ENCODE measurements around the gene AP1G1. TPM values are rescaled to one million over a fixed set of nuclear protein-coding genes. Genes with fewer than 3 reads are reported as not detected.
"Not testable (repeated sequence)": the region's sequence is repeated elsewhere in the genome, so short reads cannot be mapped to it uniquely, and the experiment has no call there.

Gene AP1G1
- total RNA-seq, 2 experiments from 2014 or later: 57.9 to 89.7 TPM

- ChIA-PET CTCF (ENCODE audit: unreplicated experiment) (no interaction called here), POLR2A (interaction anchor here (0.9 kb wide), 1 partner anchor 13 kb away, joined by 3 read pairs; no protein-coding TSS in a partner anchor)
- H3K4me1 ChIP-seq (ENCODE audit: insufficient read depth, low read length, poor library complexity, severe bottlenecking): no peaks in the 10 kb centered on the region
- BruUV-seq (replicated peaks): no TSS peak
- peaks cover 47% of the 10 kb centered on the region for H3K36me3 ChIP-seq (ENCODE audit: insufficient read depth, low read length)
- no peak overlapping the region for H3K4me3 ChIP-seq (ENCODE audit: low read depth, low read length, poor library complexity, severe bottlenecking)
- no peaks in the 10 kb centered on the region for H3K9me2 ChIP-seq (ENCODE audit: insufficient read depth, low read length)
- peaks cover 98% of the 10 kb centered on the region for H3K79me2 ChIP-seq (ENCODE audit: insufficient read depth, low read depth, low read length)
- intact Hi-C loops (cut with micrococcal nuclease; ENCODE audit: unreplicated experiment): no loop called here
- TF ChIP-seq EZH2phosphoT487 (IDR thresholded peaks at IDR 0.05; ENCODE audit: borderline replicate concordance, low read depth, low read length) (no peak), CTCF (conservative IDR thresholded peaks at IDR 0.05; ENCODE audit: low read length) (no peak)
- no peak overlapping the region for H3K4me2 ChIP-seq (ENCODE audit: low read length)
- no peaks in the 10 kb centered on the region for H3K9me3 ChIP-seq (ENCODE audit: low read length)
- no peak for DNase-seq (ENCODE audit: low spot score)
- no peaks in the 10 kb centered on the region for H4K20me1 ChIP-seq (ENCODE audit: insufficient read depth, low read length)
- H3K27ac ChIP-seq (ENCODE audit: low read depth, low read length, poor library complexity, severe bottlenecking): no peak overlapping the region
- H2AFZ ChIP-seq (ENCODE audit: low read length): no peak overlapping the region
These were observed 14.6 kb downstream of the AP1G1 start for GRCh38 chr16:71794018-71794417.

GRCh38 chr16:71792176-71792575 lies 16.5 kb downstream of the AP1G1 start:
- ChIA-PET CTCF (ENCODE audit: unreplicated experiment) (no interaction called here), POLR2A (no interaction called here)
- no peak for TF ChIP-seq EZH2phosphoT487 (IDR thresholded peaks at IDR 0.05; ENCODE audit: borderline replicate concordance, low read depth, low read length)
- no peak for TF ChIP-seq CTCF (conservative IDR thresholded peaks at IDR 0.05; ENCODE audit: low read length)
- intact Hi-C loops (cut with micrococcal nuclease; ENCODE audit: unreplicated experiment): no loop called here
- no peak overlapping the region for H3K27ac ChIP-seq (ENCODE audit: low read depth, low read length, poor library complexity, severe bottlenecking)
- H3K4me1 ChIP-seq (ENCODE audit: insufficient read depth, low read length, poor library complexity, severe bottlenecking): no peaks in the 10 kb centered on the region
- H3K9me3 ChIP-seq (ENCODE audit: low read length): no peaks in the 10 kb centered on the region
- H3K9me2 ChIP-seq (ENCODE audit: insufficient read depth, low read length): no peaks in the 10 kb centered on the region
- H3K36me3 ChIP-seq (ENCODE audit: insufficient read depth, low read length): peaks cover 52% of the 10 kb centered on the region
- no peak overlapping the region for H3K4me3 ChIP-seq (ENCODE audit: low read depth, low read length, poor library complexity, severe bottlenecking)
- no peak overlapping the region for H3K4me2 ChIP-seq (ENCODE audit: low read length)
- H2AFZ ChIP-seq (ENCODE audit: low read length): no peak overlapping the region
- BruUV-seq (replicated peaks): no TSS peak
- no peak for DNase-seq (ENCODE audit: low spot score)
- no peaks in the 10 kb centered on the region for H4K20me1 ChIP-seq (ENCODE audit: insufficient read depth, low read length)
- peaks cover 92% of the 10 kb centered on the region for H3K79me2 ChIP-seq (ENCODE audit: insufficient read depth, low read depth, low read length)

- H3K9me3 ChIP-seq (ENCODE audit: low read length); BruUV-seq (replicated peaks); H3K4me3 ChIP-seq (ENCODE audit: low read depth, low read length, poor library complexity, severe bottlenecking); H4K20me1 ChIP-seq (ENCODE audit: insufficient read depth, low read length); H3K4me2 ChIP-seq (ENCODE audit: low read length); DNase-seq (ENCODE audit: low spot score); H2AFZ ChIP-seq (ENCODE audit: low read length); intact Hi-C loops (cut with micrococcal nuclease; ENCODE audit: unreplicated experiment); CTCF ChIA-PET (ENCODE audit: unreplicated experiment); H3K27ac ChIP-seq (ENCODE audit: low read depth, low read length, poor library complexity, severe bottlenecking); H3K4me1 ChIP-seq (ENCODE audit: insufficient read depth, low read length, poor library complexity, severe bottlenecking); H3K9me2 ChIP-seq (ENCODE audit: insufficient read depth, low read length): not testable (repeated sequence)
- Histone ChIP-seq H3K36me3 (ENCODE audit: insufficient read depth, low read length) (peaks cover 55% of the 10 kb centered on the region), H3K79me2 (ENCODE audit: insufficient read depth, low read depth, low read length) (peaks cover 74% of the 10 kb centered on the region)
- POLR2A ChIA-PET: interaction anchor here (0.6 to 1.4 kb wide), 6 partner anchors 10 to 993 kb away, joined by 3 to 9 read pairs (median 4); no protein-coding TSS in a partner anchor
These were observed 18.3 kb downstream of the AP1G1 start for GRCh38 chr16:71790329-71790728.

Data from OCI-LY7 (cell line).